K562 (cell line): ENCODE measurements around the gene OTC. TPM values are rescaled to one million over a fixed set of nuclear protein-coding genes. Genes with fewer than 3 reads are reported as not detected.

Experiments used
- ATAC-seq: fragments of 200-7000 bp; cut with Tn5 transposase; 3 replicates; pipeline ENCODE4 v1.9.1; 2020; ENCODE audit warnings: moderate library complexity
- BruUV-seq: library from RNA; stranded (reverse); fragments of 400-500 nt; replicated peaks from 2 replicates; lab custom pipeline; 2021; lab: Mats Ljungman, UMichigan
- CTCF ChIA-PET: fragments of 300-600 bp; formaldehyde crosslinking; extraction: SDS; loops from one replicate; lab custom pipeline; 2021; ENCODE audit warnings: low intra/inter-chr PET ratio; lab: Yijun Ruan, JAX
- POLR2A ChIA-PET: fragments of 300-600, 350-650 bp; sonication (Branson Sonifier 250); formaldehyde crosslinking; extraction: SDS; loops from one replicate; lab custom pipeline; 2021; ENCODE audit warnings: antibody characterized with exemption, inconsistent platforms; lab: Yijun Ruan, JAX
- DNase-seq, 4 experiments: peaks; one replicate each; pipeline versions ENCODE4 v3.0.0 to v3.0.0-alpha.2; 2011 to 2018; ENCODE audit warnings: low spot score in 3 of 4, mixed read lengths in 3 of 4; ENCODE audit errors: extremely low read depth in 1 of 4
- FAIRE-seq: peaks from 2 replicates; lab custom pipeline; 2011; peaks lifted over from hg19 to GRCh38; lab: Jason Lieb, UNC
- H2AFZ ChIP-seq: 2 replicates; pipeline ENCODE4 v1.6.0; 2011; ENCODE audit warnings: low read depth, low read length, control low read depth, inconsistent platforms
- H3K27ac ChIP-seq: fragments of 200-600 bp; 3 replicates; pipeline ENCODE4 v1.8.0; 2011; ENCODE audit warnings: low read depth, mild to moderate bottlenecking, control low read depth, inconsistent platforms, low read length, moderate library complexity, mixed read lengths; ENCODE audit errors: extremely low read depth
- H3K27me3 ChIP-seq, 2 experiments: fragments of 300-600 bp in 1 of 2; 2 replicates in 1 of 2; 3 replicates in 1 of 2; pipeline versions ENCODE4 v1.6.0 to v1.8.0; 2011; ENCODE audit warnings: inconsistent platforms in 2 of 2, low read length in 2 of 2, mild to moderate bottlenecking in 1 of 2, mixed read lengths in 1 of 2, moderate library complexity in 1 of 2; ENCODE audit not compliant: control insufficient read depth in 2 of 2, insufficient read depth in 2 of 2
- H3K36me3 ChIP-seq: fragments of 300-600 bp; 3 replicates; pipeline ENCODE4 v1.8.0; 2011; ENCODE audit warnings: mild to moderate bottlenecking, low read length, inconsistent platforms; ENCODE audit not compliant: control insufficient read depth, insufficient read depth
- H3K4me1 ChIP-seq, 2 experiments: fragments of 200-600 bp in 1 of 2; replicated peaks in 1 of 2; 2 replicates in 1 of 2; 3 replicates in 1 of 2; pipeline versions ENCODE4 v1.5.1 to v1.8.0; 2011; ENCODE audit warnings: inconsistent platforms in 2 of 2, low read length in 2 of 2, mild to moderate bottlenecking in 1 of 2, mixed read lengths in 1 of 2, moderate library complexity in 1 of 2; ENCODE audit not compliant: control insufficient read depth in 2 of 2, insufficient read depth in 2 of 2
- H3K4me2 ChIP-seq: 2 replicates; pipeline ENCODE4 v1.6.1; 2011; ENCODE audit warnings: low read length, control low read depth, inconsistent platforms, mixed read lengths; ENCODE audit not compliant: insufficient read depth
- H3K4me3 ChIP-seq: fragments of 200-600 bp; sonication (generic), shearing (Covaris generic); 2 replicates; pipeline ENCODE4 v1.5.1; 2016; ENCODE audit warnings: control low read depth, inconsistent platforms
- H3K79me2 ChIP-seq: fragments of 200-600 bp; 3 replicates; pipeline ENCODE4 v1.8.0; 2011; ENCODE audit warnings: low read length, inconsistent platforms; ENCODE audit not compliant: control insufficient read depth, insufficient read depth
- H3K9ac ChIP-seq, 2 experiments: 2 replicates each; pipeline versions ENCODE4 v1.6.0 to v1.6.1; 2011; ENCODE audit warnings: low read depth in 2 of 2, low read length in 2 of 2, control low read depth in 1 of 2, inconsistent platforms in 1 of 2, mild to moderate bottlenecking in 1 of 2, mixed read lengths in 1 of 2; ENCODE audit not compliant: insufficient read depth in 1 of 2
- H3K9me1 ChIP-seq: one replicate; pipeline ENCODE4 v1.6.0; 2011; ENCODE audit warnings: inconsistent platforms, mild to moderate bottlenecking, low read length, moderate library complexity; ENCODE audit not compliant: control insufficient read depth, insufficient read depth
- H3K9me3 ChIP-seq: replicated peaks from 2 replicates; pipeline ENCODE4 v1.5.1; 2011; ENCODE audit warnings: low read depth, low read length, inconsistent platforms; ENCODE audit not compliant: control insufficient read depth, insufficient read depth
- H4K20me1 ChIP-seq: replicated peaks from 2 replicates; pipeline ENCODE4 v1.6.1; 2011; ENCODE audit warnings: low read length, inconsistent platforms, mixed read lengths; ENCODE audit not compliant: control insufficient read depth, insufficient read depth
- ADNP ChIP-seq: fragments of 200-800 bp; sonication (Bioruptor generic); IDR thresholded peaks from 2 replicates; pipeline ENCODE4 v1.6.1; 2016; ENCODE audit warnings: missing genetic modification characterization, missing compliant biosample characterization
- DMBX1 ChIP-seq: fragments of 250-450 bp; sonication (Bioruptor Pico); IDR thresholded peaks from 2 replicates; pipeline ENCODE4 v1.8.0; 2022; ENCODE audit warnings: inconsistent platforms, mild to moderate bottlenecking, moderate library complexity, borderline replicate concordance
- HOXB6 ChIP-seq: fragments of 250-450 bp; sonication (Bioruptor Pico); IDR thresholded peaks from 2 replicates; pipeline ENCODE4 v1.5.1; 2022; ENCODE audit warnings: mild to moderate bottlenecking, borderline replicate concordance
- SAFB ChIP-seq: fragments of 200-400 bp; formaldehyde crosslinking; IDR thresholded peaks from 2 replicates; pipeline ENCODE4 v1.6.1; 2017; ENCODE audit warnings: low read depth, low read length, borderline replicate concordance
- ZNF146 ChIP-seq: IDR thresholded peaks from one replicate; pipeline ENCODE4 v1.6.1; 2018; ENCODE audit warnings: missing compliant biosample characterization; ENCODE audit not compliant: unreplicated experiment
- ZNF589 ChIP-seq: fragments of 200-800 bp; sonication (Bioruptor generic); IDR thresholded peaks from 2 replicates; pipeline ENCODE4 v1.6.1; 2016; ENCODE audit warnings: low read depth, missing genetic modification characterization, missing compliant biosample characterization
- WGBS: fragments of 100-300 bp; shearing (Covaris generic); methylation state at CpG from one replicate; pipeline ENCODE4 v1.1.6; 2016; ENCODE audit warnings: low coverage, mixed read lengths; ENCODE audit not compliant: insufficient coverage; ENCODE audit errors: missing lambda C conversion rate; 5-methylcytosine and 5-hydroxymethylcytosine counted together
- in situ Hi-C: fragments of 300-500 bp; cut with MboI; formaldehyde crosslinking; loops from 4 replicates; pipeline ENCODE4 v1.15.0; 2018; ENCODE audit warnings: inconsistent platforms, mixed read lengths
- intact Hi-C: fragments of 100-400 bp; cut with micrococcal nuclease; formaldehyde crosslinking; loops from 2 replicates; pipeline ENCODE4 v1.14.2; 2022
- polyA plus RNA-seq, 8 experiments: library from polyadenylated mRNA; depleted of rRNA in 4 of 8; stranded (reverse) in 5 of 8; unstranded in 3 of 8; fragments of >200 nt; fragmentation: Nextera tagmentation in 2 of 8; fragmentation: Illumina TruSeq in 1 of 8; extraction: Ambion mirVana in 2 of 8; extraction: Trizol in 1 of 8; gene quantifications; 2 replicates each; pipeline versions ENCODE4 v1.2.1 to v1.2.3, GENCODE V29; 2011 to 2014; ENCODE audit warnings: inconsistent platforms in 1 of 8, missing spikeins in 1 of 8
- total RNA-seq, 7 experiments: library from RNA; depleted of rRNA in 6 of 7; stranded (reverse); fragments of >200 nt in 6 of 7; fragmentation: Illumina TruSeq in 2 of 7; extraction: Trizol in 2 of 7; gene quantifications; 2 replicates each; pipeline versions ENCODE4 v1.2.1 to v1.2.3, GENCODE V29; 2011 to 2021; ENCODE audit warnings: low replicate concordance in 1 of 7
- TF ChIP-seq, protein P1 (sequence below), 2 experiments: IDR thresholded peaks in 1 of 2; conservative IDR thresholded peaks in 1 of 2; 2 replicates each; pipeline ENCODE4 v1.6.1; 2016; ENCODE audit warnings: low read depth in 2 of 2, mild to moderate bottlenecking in 1 of 2, missing compliant biosample characterization in 1 of 2, missing genetic modification characterization in 1 of 2, moderate library complexity in 1 of 2
- TF ChIP-seq, protein P2 (sequence below): fragments of 450-650 bp; IDR thresholded peaks from 2 replicates; pipeline ENCODE4 v1.6.1; 2018; ENCODE audit not compliant: partially characterized antibody
- TF ChIP-seq, protein P3 (sequence below): fragments of 450-650 bp; IDR thresholded peaks from 2 replicates; pipeline ENCODE4 v1.6.1; 2016; ENCODE audit warnings: low read depth, mild to moderate bottlenecking, moderate library complexity
- TF ChIP-seq, protein P4 (sequence below), 2 experiments: fragments of 250-450 bp in 1 of 2; fragments of 450-650 bp in 1 of 2; sonication (Bioruptor Pico) in 1 of 2; IDR thresholded peaks; 2 replicates each; pipeline versions ENCODE4 v1.6.1 to v1.8.0; 2016 to 2021; ENCODE audit warnings: mild to moderate bottlenecking in 2 of 2, moderate library complexity in 2 of 2, missing compliant biosample characterization in 1 of 2, missing genetic modification characterization in 1 of 2

The OTC gene
- total and polyA plus RNA-seq, 9 of the 15 experiments (the other 6 are each of a cell fraction or from before 2014, with no cell fraction given): not detected

DNA sequence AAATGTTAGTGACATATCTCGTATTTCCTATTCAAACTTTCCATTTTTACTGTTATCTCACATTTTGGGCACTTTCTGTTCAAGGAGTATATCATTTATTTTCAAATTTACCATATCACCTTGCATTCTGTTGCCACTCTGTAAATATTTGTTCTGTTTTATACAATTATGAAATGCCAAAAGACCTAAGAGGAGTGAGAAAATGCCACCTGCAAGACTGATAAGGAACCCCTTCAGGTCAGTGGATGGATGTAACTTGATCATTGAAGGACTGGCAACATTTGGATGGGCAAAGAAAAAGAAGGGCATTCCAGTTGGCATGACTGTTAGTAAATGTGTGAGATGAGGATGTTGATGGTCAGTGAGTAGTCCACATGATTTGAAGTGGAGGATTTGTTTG, 79.1 kb downstream of the OTC start:
- Histone ChIP-seq H3K9me1 (no peaks in the 10 kb centered on the region), H3K79me2 (no peaks in the 10 kb centered on the region), H3K9me3 (no peaks in the 10 kb centered on the region), H3K36me3 (no peaks in the 10 kb centered on the region), H2AFZ (no peak overlapping the region), H3K4me1 (no peaks in the 10 kb centered on the region), H3K27ac (no peak overlapping the region), H3K27me3 (no peaks in the 10 kb centered on the region), H3K4me2 (no peak overlapping the region), H4K20me1 (no peaks in the 10 kb centered on the region), H3K4me3 (no peak overlapping the region), H3K9ac (no peak overlapping the region)
- FAIRE-seq: no peak
- no TSS peak for BruUV-seq
- ChIA-PET CTCF (no interaction called here), POLR2A (no interaction called here)
- DNase-seq: no peak
- no peak for ATAC-seq
- intact Hi-C loops: no loop called here
- 0% methylated on average over 1 of the region's 1 CpG for WGBS
- in situ Hi-C loops: no loop called here
- TF ChIP-seq ADNP (tag): no peak
- TF ChIP-seq, protein P1, sequence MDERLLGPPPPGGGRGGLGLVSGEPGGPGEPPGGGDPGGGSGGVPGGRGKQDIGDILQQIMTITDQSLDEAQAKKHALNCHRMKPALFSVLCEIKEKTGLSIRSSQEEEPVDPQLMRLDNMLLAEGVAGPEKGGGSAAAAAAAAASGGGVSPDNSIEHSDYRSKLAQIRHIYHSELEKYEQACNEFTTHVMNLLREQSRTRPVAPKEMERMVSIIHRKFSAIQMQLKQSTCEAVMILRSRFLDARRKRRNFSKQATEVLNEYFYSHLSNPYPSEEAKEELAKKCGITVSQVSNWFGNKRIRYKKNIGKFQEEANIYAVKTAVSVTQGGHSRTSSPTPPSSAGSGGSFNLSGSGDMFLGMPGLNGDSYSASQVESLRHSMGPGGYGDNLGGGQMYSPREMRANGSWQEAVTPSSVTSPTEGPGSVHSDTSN (CRISPR knock-in tag; IDR thresholded peaks at IDR 0.05; ENCODE audit: low read depth): no peak
- TF ChIP-seq, protein P1 (tag; conservative IDR thresholded peaks at IDR 0.05; ENCODE audit: low read depth): no peak
- TF ChIP-seq, protein P2, sequence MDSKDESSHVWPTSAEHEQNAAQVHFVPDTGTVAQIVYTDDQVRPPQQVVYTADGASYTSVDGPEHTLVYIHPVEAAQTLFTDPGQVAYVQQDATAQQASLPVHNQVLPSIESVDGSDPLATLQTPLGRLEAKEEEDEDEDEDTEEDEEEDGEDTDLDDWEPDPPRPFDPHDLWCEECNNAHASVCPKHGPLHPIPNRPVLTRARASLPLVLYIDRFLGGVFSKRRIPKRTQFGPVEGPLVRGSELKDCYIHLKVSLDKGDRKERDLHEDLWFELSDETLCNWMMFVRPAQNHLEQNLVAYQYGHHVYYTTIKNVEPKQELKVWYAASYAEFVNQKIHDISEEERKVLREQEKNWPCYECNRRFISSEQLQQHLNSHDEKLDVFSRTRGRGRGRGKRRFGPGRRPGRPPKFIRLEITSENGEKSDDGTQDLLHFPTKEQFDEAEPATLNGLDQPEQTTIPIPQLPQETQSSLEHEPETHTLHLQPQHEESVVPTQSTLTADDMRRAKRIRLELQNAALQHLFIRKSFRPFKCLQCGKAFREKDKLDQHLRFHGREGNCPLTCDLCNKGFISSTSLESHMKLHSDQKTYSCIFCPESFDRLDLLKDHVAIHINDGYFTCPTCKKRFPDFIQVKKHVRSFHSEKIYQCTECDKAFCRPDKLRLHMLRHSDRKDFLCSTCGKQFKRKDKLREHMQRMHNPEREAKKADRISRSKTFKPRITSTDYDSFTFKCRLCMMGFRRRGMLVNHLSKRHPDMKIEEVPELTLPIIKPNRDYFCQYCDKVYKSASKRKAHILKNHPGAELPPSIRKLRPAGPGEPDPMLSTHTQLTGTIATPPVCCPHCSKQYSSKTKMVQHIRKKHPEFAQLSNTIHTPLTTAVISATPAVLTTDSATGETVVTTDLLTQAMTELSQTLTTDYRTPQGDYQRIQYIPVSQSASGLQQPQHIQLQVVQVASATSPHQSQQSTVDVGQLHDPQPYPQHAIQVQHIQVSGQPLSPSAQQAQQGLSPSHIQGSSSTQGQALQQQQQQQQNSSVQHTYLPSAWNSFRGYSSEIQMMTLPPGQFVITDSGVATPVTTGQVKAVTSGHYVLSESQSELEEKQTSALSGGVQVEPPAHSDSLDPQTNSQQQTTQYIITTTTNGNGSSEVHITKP: no peak
- TF ChIP-seq HOXB6 (CRISPR knock-in tag): no peak
- TF ChIP-seq, protein P3, sequence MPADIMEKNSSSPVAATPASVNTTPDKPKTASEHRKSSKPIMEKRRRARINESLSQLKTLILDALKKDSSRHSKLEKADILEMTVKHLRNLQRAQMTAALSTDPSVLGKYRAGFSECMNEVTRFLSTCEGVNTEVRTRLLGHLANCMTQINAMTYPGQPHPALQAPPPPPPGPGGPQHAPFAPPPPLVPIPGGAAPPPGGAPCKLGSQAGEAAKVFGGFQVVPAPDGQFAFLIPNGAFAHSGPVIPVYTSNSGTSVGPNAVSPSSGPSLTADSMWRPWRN: no peak
- TF ChIP-seq, protein P4, sequence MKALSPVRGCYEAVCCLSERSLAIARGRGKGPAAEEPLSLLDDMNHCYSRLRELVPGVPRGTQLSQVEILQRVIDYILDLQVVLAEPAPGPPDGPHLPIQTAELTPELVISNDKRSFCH (CRISPR knock-in tag; IDR thresholded peaks at IDR 0.05): no peak
- TF ChIP-seq, protein P4 (tag; IDR thresholded peaks at IDR 0.05): no peak
- no peak for TF ChIP-seq SAFB
- no peak for TF ChIP-seq DMBX1 (CRISPR knock-in tag)
- TF ChIP-seq ZNF589 (CRISPR knock-in tag): no peak
- no peak for TF ChIP-seq ZNF146
